ENCODE results near the gene TREM2. TPM values are rescaled to one million over a fixed set of nuclear protein-coding genes. Genes with fewer than 3 reads are reported as not detected.
A peak's percentile ranks its signal among the peaks of the same experiment; 100 is the strongest.

Gene TREM2
- total and polyA plus RNA-seq, 10 of the 15 experiments (the other 5 are each of a cell fraction or from before 2014, with no cell fraction given): not detected

DNA sequence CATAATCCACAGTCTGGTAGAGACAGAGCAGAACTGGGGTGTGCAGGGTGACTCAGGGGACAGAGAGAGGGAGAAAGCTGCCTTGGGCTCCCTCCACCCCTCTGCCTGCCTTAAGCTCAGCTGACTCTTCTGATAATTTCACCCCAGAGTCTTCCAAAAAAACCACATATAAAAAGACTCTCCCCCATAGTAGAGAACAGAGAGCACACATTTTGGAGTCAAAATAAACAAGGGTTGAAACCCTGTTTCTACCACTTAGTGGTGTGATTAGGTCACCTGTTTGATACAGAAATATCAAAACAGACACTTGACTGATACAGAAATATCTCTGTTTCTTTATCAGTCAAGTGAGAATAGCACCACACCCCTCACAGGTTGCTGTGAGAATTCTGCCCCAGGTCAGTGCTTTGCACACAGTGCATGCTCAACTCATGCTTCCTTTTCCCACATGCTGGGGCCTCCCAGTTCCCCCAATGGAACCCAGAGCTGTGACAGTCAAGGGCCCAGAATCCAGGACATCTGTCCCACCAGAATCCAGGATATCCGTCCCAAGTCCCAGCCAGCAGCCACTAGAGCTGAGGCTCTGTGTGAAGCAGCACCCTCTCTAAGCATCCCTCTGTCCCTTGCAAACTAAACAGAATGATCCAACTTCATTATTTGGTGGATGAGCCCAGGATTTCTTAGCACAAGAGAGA, 36.8 kb upstream of the TREM2 start (continued):
- TF ChIP-seq, protein P1, sequence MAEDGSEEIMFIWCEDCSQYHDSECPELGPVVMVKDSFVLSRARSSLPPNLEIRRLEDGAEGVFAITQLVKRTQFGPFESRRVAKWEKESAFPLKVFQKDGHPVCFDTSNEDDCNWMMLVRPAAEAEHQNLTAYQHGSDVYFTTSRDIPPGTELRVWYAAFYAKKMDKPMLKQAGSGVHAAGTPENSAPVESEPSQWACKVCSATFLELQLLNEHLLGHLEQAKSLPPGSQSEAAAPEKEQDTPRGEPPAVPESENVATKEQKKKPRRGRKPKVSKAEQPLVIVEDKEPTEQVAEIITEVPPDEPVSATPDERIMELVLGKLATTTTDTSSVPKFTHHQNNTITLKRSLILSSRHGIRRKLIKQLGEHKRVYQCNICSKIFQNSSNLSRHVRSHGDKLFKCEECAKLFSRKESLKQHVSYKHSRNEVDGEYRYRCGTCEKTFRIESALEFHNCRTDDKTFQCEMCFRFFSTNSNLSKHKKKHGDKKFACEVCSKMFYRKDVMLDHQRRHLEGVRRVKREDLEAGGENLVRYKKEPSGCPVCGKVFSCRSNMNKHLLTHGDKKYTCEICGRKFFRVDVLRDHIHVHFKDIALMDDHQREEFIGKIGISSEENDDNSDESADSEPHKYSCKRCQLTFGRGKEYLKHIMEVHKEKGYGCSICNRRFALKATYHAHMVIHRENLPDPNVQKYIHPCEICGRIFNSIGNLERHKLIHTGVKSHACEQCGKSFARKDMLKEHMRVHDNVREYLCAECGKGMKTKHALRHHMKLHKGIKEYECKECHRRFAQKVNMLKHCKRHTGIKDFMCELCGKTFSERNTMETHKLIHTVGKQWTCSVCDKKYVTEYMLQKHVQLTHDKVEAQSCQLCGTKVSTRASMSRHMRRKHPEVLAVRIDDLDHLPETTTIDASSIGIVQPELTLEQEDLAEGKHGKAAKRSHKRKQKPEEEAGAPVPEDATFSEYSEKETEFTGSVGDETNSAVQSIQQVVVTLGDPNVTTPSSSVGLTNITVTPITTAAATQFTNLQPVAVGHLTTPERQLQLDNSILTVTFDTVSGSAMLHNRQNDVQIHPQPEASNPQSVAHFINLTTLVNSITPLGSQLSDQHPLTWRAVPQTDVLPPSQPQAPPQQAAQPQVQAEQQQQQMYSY (CRISPR knock-in tag; IDR thresholded peaks at IDR 0.05): no peak
- TF ChIP-seq CBX3 (IDR thresholded peaks at IDR 0.05; ENCODE audit: borderline replicate concordance, low read depth) (no peak), WRNIP1 (IDR thresholded peaks at IDR 0.05; ENCODE audit: borderline replicate concordance, low read depth, low read length) (no peak), RAD51 (IDR thresholded peaks at IDR 0.05) (peak; percentile 69), MEF2B (IDR thresholded peaks at IDR 0.05; ENCODE audit: partially characterized antibody, poor library complexity, severe bottlenecking) (peak; percentile 60), IKZF1 (conservative IDR thresholded peaks at IDR 0.05) (peak; percentile 50; the same call in 1 of the 2 replicates), HDAC6 (IDR thresholded peaks at IDR 0.05; ENCODE audit: unreplicated experiment) (no peak), TAF1 (IDR thresholded peaks at IDR 0.05; ENCODE audit: borderline replicate concordance, low read depth, low read length) (no peak), IRF4 (IDR thresholded peaks at IDR 0.05; ENCODE audit: low read depth, low read length) (no peak), SREBF1 (IDR thresholded peaks at IDR 0.05; ENCODE audit: low read length) (no peak), SMAD5 (IDR thresholded peaks at IDR 0.05; ENCODE audit: low read depth) (no peak), MTA2 (IDR thresholded peaks at IDR 0.05; ENCODE audit: low read depth) (no peak; the same call in 1 of the 2 replicates), SUPT20H (IDR thresholded peaks at IDR 0.05; ENCODE audit: borderline replicate concordance, control insufficient read depth, low read depth, low read length) (no peak), BCL11A (IDR thresholded peaks at IDR 0.05; ENCODE audit: low read depth, low read length) (no peak), ZBED1 (IDR thresholded peaks at IDR 0.05; ENCODE audit: borderline replicate concordance) (no peak), ETV6 (conservative IDR thresholded peaks at IDR 0.05 in 1 of 2, IDR thresholded peaks at IDR 0.05 in 1 of 2; ENCODE audit: borderline replicate concordance in 1 of 2, low read depth in 1 of 2) (no peak), EED (IDR thresholded peaks at IDR 0.05; ENCODE audit: low read depth) (no peak; the same call in 1 of the 2 replicates), FOXM1 (IDR thresholded peaks at IDR 0.05; ENCODE audit: low read depth, low read length) (no peak)
- TF ChIP-seq, protein P2, sequence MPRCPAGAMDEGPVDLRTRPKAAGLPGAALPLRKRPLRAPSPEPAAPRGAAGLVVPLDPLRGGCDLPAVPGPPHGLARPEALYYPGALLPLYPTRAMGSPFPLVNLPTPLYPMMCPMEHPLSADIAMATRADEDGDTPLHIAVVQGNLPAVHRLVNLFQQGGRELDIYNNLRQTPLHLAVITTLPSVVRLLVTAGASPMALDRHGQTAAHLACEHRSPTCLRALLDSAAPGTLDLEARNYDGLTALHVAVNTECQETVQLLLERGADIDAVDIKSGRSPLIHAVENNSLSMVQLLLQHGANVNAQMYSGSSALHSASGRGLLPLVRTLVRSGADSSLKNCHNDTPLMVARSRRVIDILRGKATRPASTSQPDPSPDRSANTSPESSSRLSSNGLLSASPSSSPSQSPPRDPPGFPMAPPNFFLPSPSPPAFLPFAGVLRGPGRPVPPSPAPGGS (IDR thresholded peaks at IDR 0.05; ENCODE audit: borderline replicate concordance, insufficient read depth, low read depth, low read length, poor library complexity, severe bottlenecking): no peak
- TF ChIP-seq, protein P3, sequence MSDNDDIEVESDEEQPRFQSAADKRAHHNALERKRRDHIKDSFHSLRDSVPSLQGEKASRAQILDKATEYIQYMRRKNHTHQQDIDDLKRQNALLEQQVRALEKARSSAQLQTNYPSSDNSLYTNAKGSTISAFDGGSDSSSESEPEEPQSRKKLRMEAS (IDR thresholded peaks at IDR 0.05; ENCODE audit: low read depth, low read length): no peak
- TF ChIP-seq, protein P4, sequence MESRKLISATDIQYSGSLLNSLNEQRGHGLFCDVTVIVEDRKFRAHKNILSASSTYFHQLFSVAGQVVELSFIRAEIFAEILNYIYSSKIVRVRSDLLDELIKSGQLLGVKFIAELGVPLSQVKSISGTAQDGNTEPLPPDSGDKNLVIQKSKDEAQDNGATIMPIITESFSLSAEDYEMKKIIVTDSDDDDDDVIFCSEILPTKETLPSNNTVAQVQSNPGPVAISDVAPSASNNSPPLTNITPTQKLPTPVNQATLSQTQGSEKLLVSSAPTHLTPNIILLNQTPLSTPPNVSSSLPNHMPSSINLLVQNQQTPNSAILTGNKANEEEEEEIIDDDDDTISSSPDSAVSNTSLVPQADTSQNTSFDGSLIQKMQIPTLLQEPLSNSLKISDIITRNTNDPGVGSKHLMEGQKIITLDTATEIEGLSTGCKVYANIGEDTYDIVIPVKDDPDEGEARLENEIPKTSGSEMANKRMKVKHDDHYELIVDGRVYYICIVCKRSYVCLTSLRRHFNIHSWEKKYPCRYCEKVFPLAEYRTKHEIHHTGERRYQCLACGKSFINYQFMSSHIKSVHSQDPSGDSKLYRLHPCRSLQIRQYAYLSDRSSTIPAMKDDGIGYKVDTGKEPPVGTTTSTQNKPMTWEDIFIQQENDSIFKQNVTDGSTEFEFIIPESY (IDR thresholded peaks at IDR 0.05): no peak
- TF ChIP-seq, protein P5, sequence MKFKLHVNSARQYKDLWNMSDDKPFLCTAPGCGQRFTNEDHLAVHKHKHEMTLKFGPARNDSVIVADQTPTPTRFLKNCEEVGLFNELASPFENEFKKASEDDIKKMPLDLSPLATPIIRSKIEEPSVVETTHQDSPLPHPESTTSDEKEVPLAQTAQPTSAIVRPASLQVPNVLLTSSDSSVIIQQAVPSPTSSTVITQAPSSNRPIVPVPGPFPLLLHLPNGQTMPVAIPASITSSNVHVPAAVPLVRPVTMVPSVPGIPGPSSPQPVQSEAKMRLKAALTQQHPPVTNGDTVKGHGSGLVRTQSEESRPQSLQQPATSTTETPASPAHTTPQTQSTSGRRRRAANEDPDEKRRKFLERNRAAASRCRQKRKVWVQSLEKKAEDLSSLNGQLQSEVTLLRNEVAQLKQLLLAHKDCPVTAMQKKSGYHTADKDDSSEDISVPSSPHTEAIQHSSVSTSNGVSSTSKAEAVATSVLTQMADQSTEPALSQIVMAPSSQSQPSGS (IDR thresholded peaks at IDR 0.05; ENCODE audit: low read length): peak; percentile 34; the same call in 1 of the 2 replicates
